Keratinocyte (primary cell): ENCODE measurements around the gene CDK5RAP3. TPM values are rescaled to one million over a fixed set of nuclear protein-coding genes. Genes with fewer than 3 reads are reported as not detected.
A peak's percentile ranks its signal among the peaks of the same experiment; 100 is the strongest.

Experiments used
- DNase-seq: peaks from one replicate; pipeline ENCODE4 v3.0.0-alpha.2; 2011; ENCODE audit warnings: low read depth, missing footprints, low spot score
- FAIRE-seq: peaks from 2 replicates; lab custom pipeline; 2011; peaks lifted over from hg19 to GRCh38; lab: Jason Lieb, UNC
- H2AFZ ChIP-seq: 2 replicates; pipeline ENCODE4 v1.6.0; 2012; ENCODE audit warnings: low read length, control low read depth, inconsistent platforms; ENCODE audit not compliant: control insufficient read depth
- H3K27ac ChIP-seq: 2 replicates; pipeline ENCODE4 v1.5.1; 2011; ENCODE audit warnings: low read length; ENCODE audit not compliant: control insufficient read depth, insufficient read depth
- H3K27me3 ChIP-seq: 3 replicates; pipeline ENCODE4 v1.6.0; 2011; ENCODE audit warnings: low read length; ENCODE audit not compliant: control insufficient read depth, insufficient read depth; ENCODE audit errors: extremely low read depth
- H3K36me3 ChIP-seq, 2 experiments: 2 replicates in 1 of 2; 3 replicates in 1 of 2; pipeline ENCODE4 v1.5.1; 2011; ENCODE audit warnings: low read length in 2 of 2, mild to moderate bottlenecking in 1 of 2; ENCODE audit not compliant: control insufficient read depth in 2 of 2, insufficient read depth in 2 of 2; ENCODE audit errors: extremely low read depth in 1 of 2
- H3K4me1 ChIP-seq: 3 replicates; pipeline ENCODE4 v1.5.1; 2011; ENCODE audit warnings: low read length; ENCODE audit not compliant: control insufficient read depth, insufficient read depth; ENCODE audit errors: extremely low read depth
- H3K4me2 ChIP-seq: 3 replicates; pipeline ENCODE4 v1.6.0; 2011; ENCODE audit warnings: low read depth, low read length; ENCODE audit not compliant: control insufficient read depth, insufficient read depth; ENCODE audit errors: extremely low read depth
- H3K4me3 ChIP-seq, 3 experiments: fragments of 200-600 bp in 1 of 3; sonication (generic) in 1 of 3; 2 replicates in 2 of 3; 3 replicates in 1 of 3; pipeline ENCODE4 v1.5.1; 2011 to 2016; ENCODE audit warnings: low read length in 3 of 3, mild to moderate bottlenecking in 3 of 3, control low read depth in 2 of 3, inconsistent platforms in 1 of 3, low read depth in 1 of 3, mixed read lengths in 1 of 3, mixed run types in 1 of 3, moderate library complexity in 1 of 3; ENCODE audit not compliant: control insufficient read depth in 2 of 3, insufficient read depth in 2 of 3; ENCODE audit errors: extremely low read depth in 1 of 3
- H3K79me2 ChIP-seq: 2 replicates; pipeline ENCODE4 v1.6.0; 2012; ENCODE audit warnings: low read length; ENCODE audit not compliant: control insufficient read depth, insufficient read depth
- H3K9ac ChIP-seq: 3 replicates; pipeline ENCODE4 v1.6.0; 2011; ENCODE audit warnings: low read length; ENCODE audit not compliant: control insufficient read depth, insufficient read depth; ENCODE audit errors: extremely low read depth
- H3K9me1 ChIP-seq: 3 replicates; pipeline ENCODE4 v1.6.0; 2011; ENCODE audit warnings: low read length; ENCODE audit not compliant: control insufficient read depth, insufficient read depth; ENCODE audit errors: extremely low read depth
- H3K9me3 ChIP-seq: 2 replicates; pipeline ENCODE4 v1.5.1; 2012; ENCODE audit warnings: low read depth, low read length; ENCODE audit not compliant: control insufficient read depth
- H4K20me1 ChIP-seq: 3 replicates; pipeline ENCODE4 v1.6.0; 2011; ENCODE audit warnings: low read length; ENCODE audit not compliant: control insufficient read depth, insufficient read depth; ENCODE audit errors: extremely low read depth
- EZH2 ChIP-seq: IDR thresholded peaks from one replicate; pipeline ENCODE4 v1.6.1; 2012; ENCODE audit warnings: inconsistent platforms, mild to moderate bottlenecking, low read length, moderate library complexity
- dilution Hi-C: fragments of 300-500 bp; cut with MboI; formaldehyde crosslinking; loops from one replicate; pipeline ENCODE4 v1.7.0; 2020; ENCODE audit warnings: low sequenced_read_pairs; ENCODE audit not compliant: extremely low pct_ligation_motif_present
- polyA plus RNA-seq, 5 experiments: library from polyadenylated mRNA; depleted of rRNA in 3 of 5; stranded (reverse) in 3 of 5; stranded (forward) in 1 of 5; unstranded in 1 of 5; fragments of >200 nt; gene quantifications; 1 replicate in 1 of 5; 2 replicates in 3 of 5; 3 replicates in 1 of 5; pipeline versions ENCODE4 v1.2.1 to v1.2.3, GENCODE V29; 2011 to 2012; ENCODE audit warnings: missing spikeins in 2 of 5, low read depth in 1 of 5, low replicate concordance in 1 of 5
- TF ChIP-seq, protein P1 (sequence below), 3 experiments: IDR thresholded peaks in 1 of 3; conservative IDR thresholded peaks in 1 of 3; optimal IDR thresholded peaks in 1 of 3; 2 replicates in 2 of 3; 3 replicates in 1 of 3; pipeline versions ENCODE3 to v1.5.1; 2011; ENCODE audit warnings: low read length in 3 of 3, mild to moderate bottlenecking in 3 of 3, moderate library complexity in 2 of 3, control low read depth in 1 of 3, inconsistent platforms in 1 of 3; ENCODE audit not compliant: insufficient read depth in 2 of 3; ENCODE audit errors: extremely low read depth in 1 of 3

Gene CDK5RAP3
- polyA plus RNA-seq, 1 donor (not counting 4 experiments of a cell fraction or from before 2014, with no cell fraction given), result 63.9 TPM

DNA sequence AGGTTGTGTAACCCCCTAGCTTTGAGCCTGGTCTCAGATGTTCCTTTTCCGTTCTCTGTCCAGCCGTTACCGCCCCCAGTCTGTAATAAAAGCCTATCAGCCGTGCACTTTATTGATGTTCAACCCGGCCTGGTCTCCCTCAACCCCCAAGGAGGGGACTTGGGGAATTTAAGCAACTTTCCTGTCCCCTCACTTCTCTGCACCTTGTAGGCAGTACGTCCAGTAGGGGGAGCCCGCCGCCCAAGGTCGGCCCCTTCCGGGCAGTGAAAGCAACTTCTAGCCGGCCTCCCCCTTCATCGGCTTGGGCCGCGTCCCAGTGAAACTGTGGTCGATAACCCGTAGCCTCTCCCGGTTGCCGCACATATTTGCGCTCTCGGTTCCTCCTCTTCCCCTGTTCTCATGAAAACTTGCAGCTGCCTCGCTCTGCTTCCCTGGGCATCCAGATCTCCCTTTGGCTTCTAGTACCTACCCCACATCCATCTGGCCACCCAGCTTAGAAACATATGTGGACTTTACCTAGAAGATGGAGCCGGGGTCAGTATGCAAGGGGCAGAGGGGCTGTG is 21.6 kb upstream of the CDK5RAP3 start:
- H3K9me3 ChIP-seq, result no peaks in the 10 kb centered on the region
- peaks cover 19% of the 10 kb centered on the region for H3K4me1 ChIP-seq
- dilution Hi-C loops, result no loop called here
- peak overlapping the region; percentile 52 for H3K27ac ChIP-seq
- H3K4me3 ChIP-seq, result peak overlapping the region in 1 of 3 experiments; percentile 29
- H3K79me2 ChIP-seq, result no peaks in the 10 kb centered on the region
- H3K4me2 ChIP-seq, result peak overlapping the region; percentile 76
- H3K9ac ChIP-seq, result peak overlapping the region; percentile 64
- no peaks in the 10 kb centered on the region for H4K20me1 ChIP-seq
- FAIRE-seq, result no peak
- TF ChIP-seq, protein P1, sequence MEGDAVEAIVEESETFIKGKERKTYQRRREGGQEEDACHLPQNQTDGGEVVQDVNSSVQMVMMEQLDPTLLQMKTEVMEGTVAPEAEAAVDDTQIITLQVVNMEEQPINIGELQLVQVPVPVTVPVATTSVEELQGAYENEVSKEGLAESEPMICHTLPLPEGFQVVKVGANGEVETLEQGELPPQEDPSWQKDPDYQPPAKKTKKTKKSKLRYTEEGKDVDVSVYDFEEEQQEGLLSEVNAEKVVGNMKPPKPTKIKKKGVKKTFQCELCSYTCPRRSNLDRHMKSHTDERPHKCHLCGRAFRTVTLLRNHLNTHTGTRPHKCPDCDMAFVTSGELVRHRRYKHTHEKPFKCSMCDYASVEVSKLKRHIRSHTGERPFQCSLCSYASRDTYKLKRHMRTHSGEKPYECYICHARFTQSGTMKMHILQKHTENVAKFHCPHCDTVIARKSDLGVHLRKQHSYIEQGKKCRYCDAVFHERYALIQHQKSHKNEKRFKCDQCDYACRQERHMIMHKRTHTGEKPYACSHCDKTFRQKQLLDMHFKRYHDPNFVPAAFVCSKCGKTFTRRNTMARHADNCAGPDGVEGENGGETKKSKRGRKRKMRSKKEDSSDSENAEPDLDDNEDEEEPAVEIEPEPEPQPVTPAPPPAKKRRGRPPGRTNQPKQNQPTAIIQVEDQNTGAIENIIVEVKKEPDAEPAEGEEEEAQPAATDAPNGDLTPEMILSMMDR (optimal IDR thresholded peaks at IDR 0.05 in 1 of 3, IDR thresholded peaks at IDR 0.05 in 1 of 3, conservative IDR thresholded peaks at IDR 0.05 in 1 of 3; ENCODE audit: extremely low read depth in 1 of 3, insufficient read depth in 2 of 3, low read length in 3 of 3), result peak; percentile 87 to 92 (median 89)
- TF ChIP-seq EZH2, result no peak
- peak overlapping the region; percentile 86 for H2AFZ ChIP-seq
- no peaks in the 10 kb centered on the region for H3K27me3 ChIP-seq
- H3K36me3 ChIP-seq, result peaks cover 26 to 46% of the 10 kb centered on the region in 2 experiments
- no peaks in the 10 kb centered on the region for H3K9me1 ChIP-seq
- DNase-seq, result no peak

- H3K27ac ChIP-seq, result peak overlapping the region; percentile 52
Measured at GRCh38 chr17:47949946-47950345, 21.0 kb upstream of the CDK5RAP3 start.

More at GRCh38 chr17:47949946-47950345, 21.0 kb upstream of the CDK5RAP3 start:
- no peak for DNase-seq
- Histone ChIP-seq H3K36me3 (peaks cover 20 to 39% of the 10 kb centered on the region in 2 experiments), H3K9ac (peak overlapping the region; percentile 64), H4K20me1 (no peaks in the 10 kb centered on the region), H3K9me3 (no peaks in the 10 kb centered on the region), H3K27me3 (no peaks in the 10 kb centered on the region), H3K9me1 (no peaks in the 10 kb centered on the region), H3K4me2 (peak overlapping the region; percentile 76), H3K79me2 (no peaks in the 10 kb centered on the region), H2AFZ (no peak overlapping the region), H3K4me1 (peaks cover 19% of the 10 kb centered on the region), H3K4me3 (no peak overlapping the region)
- dilution Hi-C loops, result no loop called here
- no peak for TF ChIP-seq EZH2
- TF ChIP-seq, protein P1 (optimal IDR thresholded peaks at IDR 0.05 in 1 of 3, IDR thresholded peaks at IDR 0.05 in 1 of 3, conservative IDR thresholded peaks at IDR 0.05 in 1 of 3; ENCODE audit: extremely low read depth in 1 of 3, insufficient read depth in 2 of 3, low read length in 3 of 3), result no peak
- no peak for FAIRE-seq
